Dermis microvascular lymphatic vessel endothelial cell (primary cell): ENCODE measurements around the gene CRLF1. TPM values are rescaled to one million over a fixed set of nuclear protein-coding genes. Genes with fewer than 3 reads are reported as not detected.
"Not testable (repeated sequence)": the region's sequence is repeated elsewhere in the genome, so short reads cannot be mapped to it uniquely, and the experiment has no call there.

Source experiments
- DNase-seq, 2 donors: peaks; one replicate each; pipeline versions ENCODE4 v3.0.0 to v3.0.0-alpha.2; 2010; ENCODE audit warnings: low read depth in 2 of 2
- total RNA-seq: library from RNA; depleted of rRNA; stranded (reverse); fragments of >200 nt; gene quantifications from 2 replicates; pipeline ENCODE4 v1.2.1, GENCODE V29; 2014

Gene CRLF1
- total RNA-seq, 1 donor from 2014 or later: 0.13 TPM

- no peak for DNase-seq
Measured at GRCh38 chr19:18609717-18610051, 3.1 kb upstream of the CRLF1 start.

GRCh38 chr19:18608805-18609716, 2.5 kb upstream of the CRLF1 start:
- no peak for DNase-seq

- DNase-seq: no peak
Measured at GRCh38 chr19:18608102-18608804, 1.7 kb upstream of the CRLF1 start.

GRCh38 chr19:18607226-18608101, 865 bp upstream of the CRLF1 start:
- no peak for DNase-seq

GRCh38 chr19:18605546-18606280, 886 bp downstream of the CRLF1 start:
- DNase-seq: no peak

- DNase-seq: no peak
Measured at GRCh38 chr19:18605196-18605545, 1.4 kb downstream of the CRLF1 start.

GRCh38 chr19:18604820-18605159, 1.8 kb downstream of the CRLF1 start:
- no peak for DNase-seq

GRCh38 chr19:18603958-18604819, 2.4 kb downstream of the CRLF1 start:
- no peak for DNase-seq

GRCh38 chr19:18603255-18603957, 3.2 kb downstream of the CRLF1 start:
- peak in 1 of 2 donors; percentile 20 for DNase-seq

- no peak for DNase-seq
Measured at GRCh38 chr19:18601875-18602274, 4.7 kb downstream of the CRLF1 start.

GRCh38 chr19:18600692-18601397, 5.8 kb downstream of the CRLF1 start:
- DNase-seq: not testable (repeated sequence)

- no peak for DNase-seq
Measured at GRCh38 chr19:18599485-18599884, 7.1 kb downstream of the CRLF1 start.

GRCh38 chr19:18597809-18598660, 8.6 kb downstream of the CRLF1 start:
- no peak for DNase-seq

- DNase-seq: peak in 1 of 2 donors; percentile 52
Measured at GRCh38 chr19:18596752-18597157, 9.8 kb downstream of the CRLF1 start.

- DNase-seq: no peak
Measured at GRCh38 chr19:18595475-18595874, 11.1 kb downstream of the CRLF1 start.

GRCh38 chr19:18594824-18595373, 11.7 kb downstream of the CRLF1 start:
- DNase-seq: no peak

GRCh38 chr19:18594096-18594823, 12.3 kb downstream of the CRLF1 start:
- DNase-seq: peak in 1 of 2 donors; percentile 75
